MM.1S (cell line): ENCODE results near the gene RNF152.

ENCODE experiments used
- EZH2 ChIP-seq: fragments of 300-600 bp; sonication (generic); optimal IDR thresholded peaks from 2 replicates; pipeline ENCODE3; 2017; ENCODE audit warnings: low read depth, mild to moderate bottlenecking, antibody characterized with exemption, low read length, mixed read lengths
- EZH2phosphoT487 ChIP-seq: fragments of 300-600 bp; sonication (generic); IDR thresholded peaks from 2 replicates; pipeline ENCODE4 v1.6.1; 2018; ENCODE audit warnings: antibody characterized with exemption, low read length
- TF ChIP-seq, protein P1 (sequence below): fragments of 300-600 bp; sonication (generic); IDR thresholded peaks from 2 replicates; pipeline ENCODE4 v1.5.1; 2016; ENCODE audit warnings: antibody characterized with exemption, low read length, mixed read lengths

DNA sequence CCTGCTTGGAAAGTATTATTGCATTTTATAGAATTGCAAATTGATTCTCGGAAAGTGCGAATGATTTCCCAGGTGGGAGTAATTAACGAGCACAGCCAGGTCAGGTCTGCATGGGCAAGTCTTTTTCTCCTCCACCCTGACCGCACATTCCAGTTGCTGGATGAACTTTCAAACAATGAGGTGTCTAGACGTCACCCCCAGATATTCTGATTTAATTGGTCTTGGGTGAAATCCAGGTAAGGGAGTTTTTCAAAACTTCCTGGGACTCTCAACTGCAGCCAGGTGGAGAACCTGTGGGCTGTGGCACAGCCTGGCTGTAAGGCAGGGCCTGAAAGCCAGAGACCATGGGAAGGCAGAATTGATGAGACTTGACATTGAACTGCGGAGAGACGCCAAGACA, 15.9 kb upstream of the RNF152 start:
- TF ChIP-seq, protein P1, sequence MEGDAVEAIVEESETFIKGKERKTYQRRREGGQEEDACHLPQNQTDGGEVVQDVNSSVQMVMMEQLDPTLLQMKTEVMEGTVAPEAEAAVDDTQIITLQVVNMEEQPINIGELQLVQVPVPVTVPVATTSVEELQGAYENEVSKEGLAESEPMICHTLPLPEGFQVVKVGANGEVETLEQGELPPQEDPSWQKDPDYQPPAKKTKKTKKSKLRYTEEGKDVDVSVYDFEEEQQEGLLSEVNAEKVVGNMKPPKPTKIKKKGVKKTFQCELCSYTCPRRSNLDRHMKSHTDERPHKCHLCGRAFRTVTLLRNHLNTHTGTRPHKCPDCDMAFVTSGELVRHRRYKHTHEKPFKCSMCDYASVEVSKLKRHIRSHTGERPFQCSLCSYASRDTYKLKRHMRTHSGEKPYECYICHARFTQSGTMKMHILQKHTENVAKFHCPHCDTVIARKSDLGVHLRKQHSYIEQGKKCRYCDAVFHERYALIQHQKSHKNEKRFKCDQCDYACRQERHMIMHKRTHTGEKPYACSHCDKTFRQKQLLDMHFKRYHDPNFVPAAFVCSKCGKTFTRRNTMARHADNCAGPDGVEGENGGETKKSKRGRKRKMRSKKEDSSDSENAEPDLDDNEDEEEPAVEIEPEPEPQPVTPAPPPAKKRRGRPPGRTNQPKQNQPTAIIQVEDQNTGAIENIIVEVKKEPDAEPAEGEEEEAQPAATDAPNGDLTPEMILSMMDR, result no peak
- TF ChIP-seq EZH2phosphoT487, result no peak
- no peak for TF ChIP-seq EZH2
